Fibroblast of the aortic adventitia (primary cell): ENCODE data around the gene STRA8. TPM values are rescaled to one million over a fixed set of nuclear protein-coding genes. Genes with fewer than 3 reads are reported as not detected.

Experiments
- DNase-seq: peaks from one replicate; pipeline ENCODE4 v3.0.0-alpha.2; 2010; ENCODE audit warnings: low read depth
- H3K4me3 ChIP-seq: 2 replicates; pipeline ENCODE4 v1.5.1; 2011; ENCODE audit warnings: low read depth, mild to moderate bottlenecking, control low read depth, low read length, moderate library complexity
- total RNA-seq: library from RNA; depleted of rRNA; stranded (reverse); fragments of >200 nt; gene quantifications from 2 replicates; pipeline ENCODE4 v1.2.3, GENCODE V29; 2012; ENCODE audit warnings: low replicate concordance
- TF ChIP-seq, protein P1 (sequence below): IDR thresholded peaks from 2 replicates; pipeline ENCODE4 v1.5.1; 2011; ENCODE audit warnings: mild to moderate bottlenecking, low read length, control low read depth, inconsistent platforms; ENCODE audit not compliant: insufficient read depth

Gene STRA8
- total RNA-seq, 1 donor, result not detected

DNA sequence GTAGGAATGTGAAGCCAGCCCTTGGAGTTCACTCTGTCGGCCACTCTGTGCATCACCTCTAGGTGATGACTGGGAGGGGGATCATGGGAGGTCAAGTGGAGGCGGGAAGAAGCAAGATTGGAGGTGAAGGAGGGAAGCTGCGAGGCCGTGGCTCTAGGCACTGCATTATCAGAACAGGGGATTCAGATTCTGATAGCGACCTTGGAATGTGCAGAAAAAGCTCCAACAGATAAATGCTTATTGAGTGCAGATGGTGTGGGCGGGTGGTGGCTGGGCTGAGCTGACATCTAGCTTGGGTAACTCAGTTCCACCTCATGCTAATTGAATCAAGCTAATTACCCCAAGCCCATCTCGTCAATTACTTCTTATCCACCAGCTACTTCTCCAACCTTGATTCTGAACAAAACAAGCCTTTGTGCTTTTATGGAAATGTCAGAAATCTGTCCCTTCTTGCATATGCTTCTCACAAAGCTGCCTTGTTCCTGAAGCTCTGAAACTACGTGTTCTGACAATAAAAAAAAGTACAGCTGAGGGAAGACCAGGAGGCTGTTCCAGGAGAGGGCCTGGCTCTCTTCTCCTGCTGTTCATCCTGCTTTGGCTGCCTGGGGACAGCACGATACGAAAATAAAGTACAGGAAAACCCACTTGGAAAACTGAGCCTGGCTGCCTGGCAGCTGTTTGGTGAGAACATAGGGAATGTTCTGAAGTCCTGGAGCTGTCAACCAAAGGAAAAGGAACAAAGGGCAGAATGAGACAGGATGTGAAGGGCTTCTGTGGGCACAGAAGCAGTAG is 27.5 kb downstream of the STRA8 start:
- H3K4me3 ChIP-seq, result no peak overlapping the region
- peak; percentile 30 for DNase-seq
- TF ChIP-seq, protein P1, sequence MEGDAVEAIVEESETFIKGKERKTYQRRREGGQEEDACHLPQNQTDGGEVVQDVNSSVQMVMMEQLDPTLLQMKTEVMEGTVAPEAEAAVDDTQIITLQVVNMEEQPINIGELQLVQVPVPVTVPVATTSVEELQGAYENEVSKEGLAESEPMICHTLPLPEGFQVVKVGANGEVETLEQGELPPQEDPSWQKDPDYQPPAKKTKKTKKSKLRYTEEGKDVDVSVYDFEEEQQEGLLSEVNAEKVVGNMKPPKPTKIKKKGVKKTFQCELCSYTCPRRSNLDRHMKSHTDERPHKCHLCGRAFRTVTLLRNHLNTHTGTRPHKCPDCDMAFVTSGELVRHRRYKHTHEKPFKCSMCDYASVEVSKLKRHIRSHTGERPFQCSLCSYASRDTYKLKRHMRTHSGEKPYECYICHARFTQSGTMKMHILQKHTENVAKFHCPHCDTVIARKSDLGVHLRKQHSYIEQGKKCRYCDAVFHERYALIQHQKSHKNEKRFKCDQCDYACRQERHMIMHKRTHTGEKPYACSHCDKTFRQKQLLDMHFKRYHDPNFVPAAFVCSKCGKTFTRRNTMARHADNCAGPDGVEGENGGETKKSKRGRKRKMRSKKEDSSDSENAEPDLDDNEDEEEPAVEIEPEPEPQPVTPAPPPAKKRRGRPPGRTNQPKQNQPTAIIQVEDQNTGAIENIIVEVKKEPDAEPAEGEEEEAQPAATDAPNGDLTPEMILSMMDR, result no peak

DNA sequence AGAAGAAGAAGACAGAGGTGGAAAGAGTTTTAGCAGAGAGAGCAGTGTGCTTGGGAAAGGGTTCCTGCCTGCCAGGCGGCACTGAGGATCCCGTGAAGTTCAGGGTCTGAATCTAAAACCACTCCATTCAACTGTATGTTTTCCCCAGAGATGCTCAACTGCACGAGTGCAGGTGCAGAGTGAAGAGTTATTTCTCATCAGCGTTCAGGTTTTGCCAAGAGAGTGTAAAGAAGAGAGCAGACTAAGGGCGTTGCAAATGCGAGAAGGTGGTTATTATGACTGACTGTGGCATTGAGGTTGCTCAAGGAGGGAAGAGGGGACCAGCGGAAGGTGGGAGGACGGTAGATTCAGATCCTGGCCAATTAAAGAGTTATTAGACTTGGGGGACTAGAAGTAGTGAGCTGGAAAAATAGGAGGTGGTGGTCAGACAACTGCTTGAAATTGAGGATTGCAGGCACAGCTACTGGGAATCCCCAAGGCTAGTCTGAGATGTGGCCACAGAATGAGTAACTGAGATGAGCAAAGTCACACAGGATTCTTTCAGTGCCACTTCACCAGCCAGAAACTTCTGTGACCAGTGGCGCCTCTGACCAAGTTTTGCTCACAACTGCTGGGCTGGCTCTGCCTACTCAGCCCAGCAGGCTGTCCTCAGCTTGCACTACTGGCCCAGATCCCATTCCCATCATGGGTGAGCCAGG is 29.1 kb downstream of the STRA8 start:
- TF ChIP-seq, protein P1, result no peak
- no peak overlapping the region for H3K4me3 ChIP-seq
- DNase-seq, result no peak

DNA sequence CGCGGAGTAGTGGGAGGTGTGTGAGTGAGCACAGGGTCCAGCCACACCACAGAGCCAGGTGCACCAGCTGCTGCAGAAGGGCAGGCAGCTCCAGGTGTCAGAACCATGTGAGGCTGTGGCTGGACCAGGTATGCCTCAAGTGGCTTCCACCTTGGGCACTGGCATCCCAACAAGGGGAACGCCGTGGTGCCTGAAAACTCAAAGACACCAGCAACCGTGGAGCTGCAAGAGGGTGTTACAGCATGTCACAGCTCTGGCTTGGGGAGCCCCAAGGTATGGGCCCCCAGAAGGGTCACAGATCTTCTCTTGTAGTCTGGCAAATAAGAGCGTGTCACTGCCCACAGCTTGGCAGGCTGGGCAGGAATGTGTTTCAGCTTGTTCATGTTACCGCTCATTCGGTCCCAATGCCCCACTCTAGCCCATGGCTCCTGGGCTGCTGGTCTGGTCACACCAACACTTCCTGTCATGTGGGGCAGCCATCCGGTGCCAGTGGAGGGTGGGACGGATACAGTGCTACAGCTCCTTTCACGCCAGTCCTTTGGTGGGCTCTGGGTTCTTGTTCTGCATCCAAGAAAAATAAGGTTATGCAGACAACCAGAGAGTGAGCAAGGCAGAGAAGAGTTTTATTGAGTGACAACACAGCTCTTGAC is 29.8 kb downstream of the STRA8 start:
- H3K4me3 ChIP-seq, result no peak overlapping the region
- TF ChIP-seq, protein P1, result no peak
- no peak for DNase-seq

DNA sequence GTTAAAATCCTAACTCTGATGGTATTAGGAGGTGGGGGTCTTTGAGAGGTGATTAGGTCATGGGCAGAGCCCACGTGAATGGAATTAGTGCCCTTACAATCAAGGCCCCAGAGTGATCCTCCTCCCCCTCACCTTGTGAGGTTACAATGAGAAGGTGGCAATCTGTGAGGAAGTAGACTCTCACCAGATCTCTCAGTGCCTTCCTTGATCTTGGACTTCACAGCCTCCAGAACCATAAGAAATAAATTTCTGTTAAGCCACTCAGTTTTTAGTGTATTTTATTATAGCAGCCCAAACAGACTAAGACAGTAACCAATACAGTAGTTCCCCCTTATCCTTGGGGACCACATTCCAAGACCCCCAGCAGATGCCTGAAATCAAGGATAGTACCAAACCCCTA is 32.0 kb downstream of the STRA8 start:
- DNase-seq, result no peak
- H3K4me3 ChIP-seq, result no peak overlapping the region
- TF ChIP-seq, protein P1, result no peak

DNA sequence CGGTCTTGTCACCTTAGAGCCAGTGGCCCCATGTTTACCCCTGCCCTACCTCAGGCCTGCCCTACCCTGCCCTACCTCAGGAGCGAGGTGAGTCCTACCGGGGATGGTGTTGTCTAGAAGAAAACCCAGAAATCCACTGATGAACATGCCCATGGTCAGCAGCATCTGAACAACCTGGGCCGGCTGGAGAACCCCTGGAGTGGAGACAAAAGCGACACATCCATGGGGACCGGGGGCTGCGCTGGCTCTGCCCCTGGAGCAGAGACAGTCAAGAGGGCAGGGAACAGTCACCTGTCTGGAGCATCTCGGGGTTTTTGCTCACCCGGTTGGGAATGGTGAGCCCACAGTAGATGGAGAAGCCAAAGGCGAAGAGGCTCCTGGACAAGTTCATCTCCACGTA is 36.3 kb downstream of the STRA8 start:
- DNase-seq, result no peak
- H3K4me3 ChIP-seq, result no peak overlapping the region
- TF ChIP-seq, protein P1, result no peak

DNA sequence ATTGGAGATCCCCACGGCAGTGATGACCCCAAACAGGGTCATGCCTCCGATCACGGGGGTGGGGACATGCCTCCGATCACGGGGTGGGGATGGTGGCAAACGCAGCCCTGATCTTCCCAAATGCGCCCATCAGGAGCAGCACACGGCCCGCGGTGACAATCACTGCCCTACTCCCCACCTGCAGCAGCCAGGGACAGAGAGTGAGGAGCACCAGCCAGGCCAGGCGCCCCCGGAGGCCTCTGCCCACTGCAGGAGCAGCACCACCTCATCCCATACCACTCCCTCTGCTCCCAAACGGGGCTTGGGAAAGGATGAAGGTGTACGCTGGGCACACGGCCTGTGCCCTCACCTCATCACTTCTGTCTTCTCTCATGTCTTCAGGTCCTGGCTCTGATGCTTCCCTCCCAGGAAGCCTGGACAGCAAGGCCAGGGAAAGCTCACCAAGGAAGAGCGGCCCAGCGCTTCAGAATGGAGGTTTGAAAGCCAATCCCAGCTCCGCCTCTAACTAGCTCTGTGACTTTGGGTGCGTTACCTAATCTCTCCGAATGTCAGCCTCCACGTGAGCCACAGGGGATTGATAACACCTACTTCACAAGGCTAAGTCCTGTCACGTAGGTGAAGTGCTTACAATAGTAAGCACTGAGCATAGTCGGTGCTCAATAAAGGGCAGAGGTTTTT is 37.1 kb downstream of the STRA8 start:
- TF ChIP-seq, protein P1, result no peak
- no peak overlapping the region for H3K4me3 ChIP-seq
- DNase-seq, result no peak
